H9 (cell line): ENCODE data around the gene MS4A18. TPM values are rescaled to one million over a fixed set of nuclear protein-coding genes. Genes with fewer than 3 reads are reported as not detected.
A peak's percentile ranks its signal among the peaks of the same experiment; 100 is the strongest.

Source experiments
- DNase-seq: peaks from one replicate; pipeline ENCODE4 v3.0.0-alpha.2; 2017
- H2AFZ ChIP-seq: one replicate; pipeline ENCODE4 v1.6.1; 2013; ENCODE audit warnings: mild to moderate bottlenecking, low read length, control low read depth, moderate library complexity
- H2AK5ac ChIP-seq: 2 replicates; pipeline ENCODE4 v1.6.1; 2013; ENCODE audit warnings: low read length, control low read depth, mixed read lengths; ENCODE audit not compliant: insufficient read length
- H2BK120ac ChIP-seq: one replicate; pipeline ENCODE4 v1.6.1; 2013; ENCODE audit warnings: low read depth, mild to moderate bottlenecking, low read length, control low read depth, inconsistent platforms; ENCODE audit not compliant: poor library complexity, severe bottlenecking
- H2BK12ac ChIP-seq: 2 replicates; pipeline ENCODE4 v1.6.1; 2013; ENCODE audit warnings: low read length, control low read depth, mixed read lengths, low read depth; ENCODE audit not compliant: insufficient read length
- H2BK15ac ChIP-seq: 2 replicates; pipeline ENCODE4 v1.6.1; 2013; ENCODE audit warnings: low read depth, low read length, control low read depth
- H2BK20ac ChIP-seq: one replicate; pipeline ENCODE4 v1.6.1; 2013; ENCODE audit warnings: low read depth, mild to moderate bottlenecking, low read length, control low read depth, inconsistent platforms; ENCODE audit not compliant: poor library complexity, severe bottlenecking
- H2BK5ac ChIP-seq: 2 replicates; pipeline ENCODE4 v1.6.1; 2013; ENCODE audit warnings: low read length, control low read depth, mixed read lengths; ENCODE audit not compliant: insufficient read length
- H3K14ac ChIP-seq: 2 replicates; pipeline ENCODE4 v1.6.1; 2013; ENCODE audit warnings: low read length, control low read depth; ENCODE audit not compliant: insufficient read depth
- H3K18ac ChIP-seq: 2 replicates; pipeline ENCODE4 v1.6.1; 2013; ENCODE audit warnings: low read depth, mild to moderate bottlenecking, mixed read lengths, low read length, control low read depth; ENCODE audit not compliant: insufficient read length
- H3K23ac ChIP-seq: 2 replicates; pipeline ENCODE4 v1.6.1; 2013; ENCODE audit warnings: low read length, control low read depth, mixed read lengths, low read depth; ENCODE audit not compliant: insufficient read length
- H3K23me2 ChIP-seq: 2 replicates; pipeline ENCODE4 v1.6.1; 2013; ENCODE audit warnings: low read depth, mild to moderate bottlenecking, mixed read lengths, low read length, control low read depth; ENCODE audit not compliant: insufficient read length, poor library complexity, severe bottlenecking
- H3K27ac ChIP-seq: 2 replicates; pipeline ENCODE4 v1.5.1; 2013; ENCODE audit warnings: low read length, control low read depth, mixed read lengths, low read depth; ENCODE audit not compliant: insufficient read length
- H3K27me3 ChIP-seq: 2 replicates; pipeline ENCODE4 v1.6.1; 2013; ENCODE audit warnings: low read length, control low read depth, inconsistent platforms; ENCODE audit not compliant: insufficient read depth
- H3K4ac ChIP-seq: 2 replicates; pipeline ENCODE4 v1.6.1; 2013; ENCODE audit warnings: low read depth, mild to moderate bottlenecking, control low read depth, inconsistent platforms, low read length, moderate library complexity
- H3K4me1 ChIP-seq: 2 replicates; pipeline ENCODE4 v1.6.1; 2013; ENCODE audit warnings: low read length, control low read depth, inconsistent platforms; ENCODE audit not compliant: insufficient read depth
- H3K4me2 ChIP-seq: 2 replicates; pipeline ENCODE4 v1.6.1; 2013; ENCODE audit warnings: low read length, control low read depth, mixed read lengths; ENCODE audit not compliant: insufficient read length, insufficient read depth
- H3K56ac ChIP-seq: 2 replicates; pipeline ENCODE4 v1.6.1; 2013; ENCODE audit warnings: low read depth, mild to moderate bottlenecking, mixed read lengths, low read length, control low read depth; ENCODE audit not compliant: insufficient read length
- H3K79me1 ChIP-seq: 2 replicates; pipeline ENCODE4 v1.6.1; 2013; ENCODE audit warnings: low read depth, mild to moderate bottlenecking, moderate library complexity, low read length, control low read depth, inconsistent platforms; ENCODE audit not compliant: insufficient read depth, poor library complexity, severe bottlenecking
- H3K79me2 ChIP-seq: 2 replicates; pipeline ENCODE4 v1.6.1; 2013; ENCODE audit warnings: low read length, control low read depth, inconsistent platforms; ENCODE audit not compliant: insufficient read depth
- H3K9ac ChIP-seq: 2 replicates; pipeline ENCODE4 v1.6.1; 2013; ENCODE audit warnings: low read length, control low read depth, mixed read lengths; ENCODE audit not compliant: insufficient read length; ENCODE audit errors: extremely low read depth
- H3K9me3 ChIP-seq: one replicate; pipeline ENCODE4 v1.6.1; 2013; ENCODE audit warnings: low read depth, low read length, inconsistent platforms; ENCODE audit not compliant: control insufficient read depth
- H3T11ph ChIP-seq: one replicate; pipeline ENCODE4 v1.6.1; 2013; ENCODE audit warnings: mild to moderate bottlenecking, low read length, control low read depth, inconsistent platforms
- H4K20me1 ChIP-seq: one replicate; pipeline ENCODE4 v1.6.1; 2013; ENCODE audit not compliant: control insufficient read depth, insufficient read length, insufficient read depth
- H4K5ac ChIP-seq: 2 replicates; pipeline ENCODE4 v1.6.1; 2013; ENCODE audit warnings: low read depth, mild to moderate bottlenecking, mixed read lengths, low read length, control low read depth; ENCODE audit not compliant: insufficient read length
- H4K8ac ChIP-seq: replicated peaks from 2 replicates; pipeline ENCODE4 v1.6.1; 2013; ENCODE audit warnings: low read length, control low read depth, mixed read lengths, low read depth; ENCODE audit not compliant: insufficient read length
- H4K91ac ChIP-seq: 2 replicates; pipeline ENCODE4 v1.6.1; 2013; ENCODE audit warnings: low read depth, mild to moderate bottlenecking, moderate library complexity, mixed read lengths, low read length, control low read depth; ENCODE audit not compliant: insufficient read length
- H3K27ac Mint-ChIP-seq, 3 experiments: 2 replicates in 2 of 3; 3 replicates in 1 of 3; pipeline ENCODE4 v1.8.0; 2020 to 2021; ENCODE audit warnings: mixed read lengths in 3 of 3, mild to moderate bottlenecking in 1 of 3, moderate library complexity in 1 of 3
- H3K27me3 Mint-ChIP-seq: 2 replicates; pipeline ENCODE4 v1.8.0; 2021; ENCODE audit warnings: low read depth, mild to moderate bottlenecking, moderate library complexity, mixed read lengths
- H3K36me3 Mint-ChIP-seq, 3 experiments: 2 replicates in 2 of 3; 3 replicates in 1 of 3; pipeline ENCODE4 v1.8.0; 2020 to 2021; ENCODE audit warnings: low read depth in 3 of 3, mixed read lengths in 3 of 3; ENCODE audit not compliant: insufficient read depth in 1 of 3
- H3K4me1 Mint-ChIP-seq, 2 experiments: 2 replicates each; pipeline ENCODE4 v1.8.0; 2020; ENCODE audit warnings: mixed read lengths in 2 of 2
- H3K4me3 Mint-ChIP-seq, 2 experiments: 2 replicates in 1 of 2; 3 replicates in 1 of 2; pipeline ENCODE4 v1.8.0; 2020 to 2021; ENCODE audit warnings: mild to moderate bottlenecking in 2 of 2, mixed read lengths in 2 of 2, moderate library complexity in 1 of 2
- H3K9me3 Mint-ChIP-seq, 2 experiments: 2 replicates in 1 of 2; 3 replicates in 1 of 2; pipeline ENCODE4 v1.8.0; 2020; ENCODE audit warnings: mild to moderate bottlenecking in 2 of 2, mixed read lengths in 2 of 2, moderate library complexity in 1 of 2
- WGBS: extraction: QIAGEN DNeasy Blood & Tissue Kit; methylation state at CpG from one replicate; pipeline ENCODE4 v1.1.7; 2013; ENCODE audit warnings: missing lambda C conversion rate, low lambda C conversion rate, mixed read lengths; ENCODE audit not compliant: insufficient read length; ENCODE audit errors: extremely low coverage; 5-methylcytosine and 5-hydroxymethylcytosine counted together
- total RNA-seq: library from RNA; stranded (reverse); gene quantifications from 2 replicates; pipeline ENCODE4 v1.2.1, GENCODE V29; 2021
- TF ChIP-seq, protein P1 (sequence below): fragments of 200-600 bp; sonication (generic); conservative IDR thresholded peaks from 3 replicates; pipeline ENCODE4 v1.8.0; 2021; ENCODE audit warnings: antibody characterized with exemption, mild to moderate bottlenecking

The MS4A18 gene
- total RNA-seq, 1 experiment from 2014 or later: not detected

DNA sequence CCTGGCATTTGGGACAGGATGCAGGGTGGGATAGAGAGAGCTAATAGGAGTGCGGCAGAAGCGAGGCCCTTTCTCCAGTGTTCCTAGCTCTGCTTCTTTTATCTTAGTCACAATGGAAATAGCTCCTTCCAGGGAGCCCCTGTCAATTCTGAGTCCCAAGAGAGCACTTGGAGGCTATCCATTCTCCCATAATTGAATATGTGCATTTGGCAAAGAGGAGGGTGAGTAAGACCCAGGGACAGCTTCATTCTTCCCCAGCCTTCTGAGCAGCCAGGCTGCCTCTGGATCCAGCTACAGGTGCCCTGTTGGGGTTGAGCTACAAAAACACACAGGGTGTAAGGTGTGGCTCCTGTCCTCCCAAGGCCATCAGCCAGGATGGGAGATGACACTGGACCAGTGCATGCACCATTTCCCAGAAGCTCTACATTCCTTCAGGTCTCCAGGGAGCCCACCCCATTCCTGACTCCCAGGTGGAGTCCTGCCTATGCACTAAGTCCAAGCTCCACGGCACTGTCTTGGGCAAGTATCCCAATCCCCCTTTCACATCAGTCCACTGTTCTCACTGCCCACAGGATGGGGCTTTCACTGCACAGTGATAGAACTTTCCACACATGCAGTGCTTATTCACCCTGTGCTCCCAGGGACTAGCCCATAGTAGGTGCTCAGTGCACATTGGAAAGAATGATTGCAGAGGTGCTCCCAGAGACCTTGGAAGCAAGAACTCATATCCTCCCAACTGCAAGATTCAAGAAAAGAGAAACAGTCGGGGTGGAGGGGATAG, 66.8 kb downstream of the MS4A18 start:
- DNase-seq: no peak
- H2AFZ ChIP-seq: no peak overlapping the region

More for the DNA sequence above, 66.8 kb downstream of the MS4A18 start:
- Histone ChIP-seq H4K20me1 (no peaks in the 10 kb centered on the region), H4K91ac (no peak overlapping the region), H2BK15ac (no peak overlapping the region), H2BK5ac (no peak overlapping the region), H2BK20ac (no peak overlapping the region), H3K27me3 (no peaks in the 10 kb centered on the region), H3T11ph (no peak overlapping the region), H3K79me1 (no peaks in the 10 kb centered on the region), H3K4me1 (no peaks in the 10 kb centered on the region), H3K4ac (no peak overlapping the region), H3K4me2 (no peak overlapping the region), H4K5ac (no peak overlapping the region), H3K23me2 (no peaks in the 10 kb centered on the region), H3K79me2 (no peaks in the 10 kb centered on the region), H2BK12ac (no peak overlapping the region), H3K9me3 (peaks cover 16% of the 10 kb centered on the region), H3K14ac (no peak overlapping the region), H3K23ac (no peak overlapping the region), H2BK120ac (no peak overlapping the region), H3K18ac (no peak overlapping the region), H3K56ac (no peak overlapping the region), H2AK5ac (no peak overlapping the region), H3K27ac (no peak overlapping the region), H3K9ac (no peak overlapping the region), H4K8ac (no peak overlapping the region)
- Mint-ChIP-seq H3K9me3 (peaks cover 34 to 42% of the 10 kb centered on the region in 2 experiments), H3K4me1 (no peaks in the 10 kb centered on the region), H3K4me3 (no peak overlapping the region), H3K27me3 (peaks cover 15% of the 10 kb centered on the region), H3K36me3 (peaks cover 6 to 16% (median 14%) of the 10 kb centered on the region in 3 experiments), H3K27ac (peak overlapping the region in 1 of 3 experiments; percentile 44; a peak in 1 of 7 replicates)
- no CpG with 5 or more reads among the region's 4 CpGs for WGBS
- TF ChIP-seq, protein P1, sequence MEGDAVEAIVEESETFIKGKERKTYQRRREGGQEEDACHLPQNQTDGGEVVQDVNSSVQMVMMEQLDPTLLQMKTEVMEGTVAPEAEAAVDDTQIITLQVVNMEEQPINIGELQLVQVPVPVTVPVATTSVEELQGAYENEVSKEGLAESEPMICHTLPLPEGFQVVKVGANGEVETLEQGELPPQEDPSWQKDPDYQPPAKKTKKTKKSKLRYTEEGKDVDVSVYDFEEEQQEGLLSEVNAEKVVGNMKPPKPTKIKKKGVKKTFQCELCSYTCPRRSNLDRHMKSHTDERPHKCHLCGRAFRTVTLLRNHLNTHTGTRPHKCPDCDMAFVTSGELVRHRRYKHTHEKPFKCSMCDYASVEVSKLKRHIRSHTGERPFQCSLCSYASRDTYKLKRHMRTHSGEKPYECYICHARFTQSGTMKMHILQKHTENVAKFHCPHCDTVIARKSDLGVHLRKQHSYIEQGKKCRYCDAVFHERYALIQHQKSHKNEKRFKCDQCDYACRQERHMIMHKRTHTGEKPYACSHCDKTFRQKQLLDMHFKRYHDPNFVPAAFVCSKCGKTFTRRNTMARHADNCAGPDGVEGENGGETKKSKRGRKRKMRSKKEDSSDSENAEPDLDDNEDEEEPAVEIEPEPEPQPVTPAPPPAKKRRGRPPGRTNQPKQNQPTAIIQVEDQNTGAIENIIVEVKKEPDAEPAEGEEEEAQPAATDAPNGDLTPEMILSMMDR: no peak
